NCI-H510A (cell line): ENCODE measurements around the gene ADORA2B.

Experiments
- DNase-seq: peaks from one replicate; lab custom pipeline; 2025; lab: John Stamatoyannopoulos, UW

The ADORA2B gene

DNA sequence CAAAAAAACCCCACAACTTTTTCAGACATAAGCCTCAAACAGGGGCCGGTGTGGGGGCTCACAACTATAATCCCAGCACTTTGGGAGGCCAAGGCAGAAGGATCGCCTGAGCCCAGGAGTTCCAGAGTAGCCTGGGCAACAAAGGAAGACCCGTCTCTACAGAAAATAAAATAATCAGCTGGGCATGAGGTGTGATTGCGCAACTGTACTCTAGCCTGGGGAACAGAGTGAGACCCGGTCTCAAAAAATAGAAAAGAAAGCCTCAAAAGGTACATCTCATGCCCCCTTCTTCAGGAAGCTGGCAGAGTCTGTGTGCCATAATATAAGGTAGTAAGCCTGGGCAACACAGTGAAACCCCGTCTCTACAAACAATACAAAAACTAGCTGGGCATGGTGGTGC, 51.4 kb downstream of the ADORA2B start:
- DNase-seq: no peak

DNA sequence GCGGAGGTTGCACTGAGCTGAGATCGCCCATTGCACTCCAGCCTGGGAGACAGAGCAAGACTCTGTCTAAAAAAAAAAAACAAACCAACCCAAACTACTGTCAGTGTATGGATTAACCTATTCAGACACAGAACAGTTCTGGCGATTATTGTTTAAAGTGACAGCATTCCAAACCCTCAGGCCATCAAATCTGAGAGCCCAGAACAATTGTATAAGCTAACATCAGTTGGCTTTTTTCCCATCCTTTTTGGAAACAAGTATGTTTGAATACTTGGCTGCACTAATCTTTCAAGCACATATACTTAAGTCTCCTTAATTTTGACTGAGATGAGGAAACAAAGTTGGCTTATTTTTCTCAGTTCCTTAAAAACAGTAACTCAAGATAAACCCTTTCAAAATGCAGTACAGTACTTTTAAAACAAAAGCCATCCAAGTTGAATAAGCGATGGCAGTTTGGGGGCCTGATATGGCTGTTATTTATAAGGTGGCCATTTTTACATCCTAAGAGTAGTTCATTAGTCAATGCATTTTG, 53.2 kb downstream of the ADORA2B start:
- no peak for DNase-seq

- peak; percentile 96 for DNase-seq
These were observed 54.4 kb downstream of the ADORA2B start, which contains the start of the genes TTC19 and ZSWIM7 for GRCh38 chr17:15999141-15999973. TSS of gene TTC19 (plus strand) at chr17:15999824. CDS start at chr17:15999849, 25 bp downstream. TSS of gene ZSWIM7 (minus strand) at chr17:15999704. CDS start at chr17:15999594, 110 bp downstream.

GRCh38 chr17:15999974-16000827, 55.3 kb downstream of the ADORA2B start:
- DNase-seq: peak; percentile 52

DNA sequence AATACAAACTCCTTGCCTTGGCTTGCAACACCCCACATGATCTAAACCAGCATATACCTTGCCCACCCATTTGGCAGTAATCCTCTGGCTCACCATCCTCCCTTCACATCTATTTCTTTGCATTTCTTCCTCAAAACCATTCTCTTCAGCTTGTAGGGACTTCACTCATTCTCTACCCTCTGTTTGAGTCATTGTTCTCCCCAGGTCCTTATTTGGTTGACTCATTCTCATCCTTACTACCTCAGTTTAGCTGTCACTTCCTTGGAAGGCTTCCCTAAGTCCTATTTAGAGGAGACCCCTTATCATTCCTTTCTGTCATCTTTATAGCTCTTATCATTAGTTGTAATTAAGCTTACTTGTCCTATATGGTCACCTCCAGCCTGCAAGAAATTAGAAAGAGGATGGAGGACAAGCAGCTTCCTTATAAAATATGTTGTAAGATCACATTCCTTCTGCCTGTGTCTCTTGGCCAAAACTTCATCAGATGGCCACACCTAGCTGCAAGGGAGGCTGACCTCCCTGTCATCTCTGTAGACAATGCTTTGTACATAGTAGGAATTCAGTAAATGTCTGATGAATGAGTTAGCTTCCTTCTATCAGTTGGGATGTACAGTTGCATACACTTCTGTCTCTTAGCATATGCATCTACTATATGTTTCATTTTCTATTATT, 56.4 kb downstream of the ADORA2B start:
- DNase-seq: no peak

DNA sequence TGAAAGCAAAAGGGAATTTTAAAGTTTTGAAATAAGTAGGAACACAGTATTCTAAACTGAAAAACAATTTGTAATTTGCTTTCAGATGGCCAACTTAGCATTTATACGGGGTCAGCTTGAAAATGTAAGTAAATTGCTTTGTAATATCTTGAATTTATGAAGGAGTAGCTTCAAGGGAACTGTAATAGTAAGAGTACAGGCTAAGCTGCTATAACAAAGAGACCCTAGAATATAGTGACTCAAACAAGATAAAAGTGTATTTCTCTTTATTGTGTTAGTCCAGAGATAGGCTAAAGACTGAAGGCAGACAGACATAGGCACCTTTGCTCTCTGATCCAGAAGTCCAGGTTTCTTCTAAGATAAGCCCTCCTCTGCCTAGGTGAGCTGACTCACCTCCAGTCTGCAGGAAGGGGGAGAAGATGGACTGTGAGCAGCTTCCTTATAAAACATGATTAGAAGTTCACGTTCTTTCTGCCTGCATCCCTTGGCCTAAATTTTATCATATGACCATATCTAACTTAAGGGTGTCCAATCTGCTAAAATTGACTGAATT, 57.9 kb downstream of the ADORA2B start:
- DNase-seq: no peak

- DNase-seq: no peak
These were observed 58.9 kb downstream of the ADORA2B start for GRCh38 chr17:16003841-16004240.

GRCh38 chr17:16005636-16006035, 60.7 kb downstream of the ADORA2B start:
- DNase-seq: no peak

GRCh38 chr17:16007439-16007838, 62.5 kb downstream of the ADORA2B start:
- no peak for DNase-seq

- DNase-seq: no peak
These were observed 69.0 kb downstream of the ADORA2B start for GRCh38 chr17:16013943-16014407.

- DNase-seq: no peak
These were observed 74.4 kb downstream of the ADORA2B start for GRCh38 chr17:16019347-16019746.

- DNase-seq: no peak
These were observed 79.0 kb downstream of the ADORA2B start for GRCh38 chr17:16023881-16024280.

DNA sequence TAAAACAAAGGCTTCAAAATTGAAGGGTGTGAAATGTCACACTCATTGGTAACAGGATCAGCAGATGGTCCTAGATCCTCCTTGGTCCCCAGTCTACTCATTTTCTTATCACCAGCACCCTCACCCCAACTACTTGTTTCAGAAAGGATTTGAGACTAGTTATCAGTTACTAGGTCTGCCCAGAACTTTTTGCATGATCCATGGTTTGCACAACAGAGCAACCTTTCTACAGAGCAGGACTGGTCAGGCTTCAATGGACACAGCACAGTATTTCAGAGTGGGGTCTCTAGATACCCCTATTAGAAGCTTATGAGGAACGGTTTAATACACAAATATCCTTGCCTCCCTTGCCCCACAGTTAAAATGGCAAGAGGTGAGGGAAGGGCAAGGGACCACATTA, 80.3 kb downstream of the ADORA2B start:
- no peak for DNase-seq
